Gastrocnemius medialis (tissue), 4 donors: Measurements from ENCODE around the gene TWIST2.

ENCODE experiments used
- CTCF ChIP-seq, 5 experiments: fragments of 450-650 bp in 3 of 5; fragments of 200-600 bp in 2 of 5; sonication (generic) in 2 of 5; IDR thresholded peaks in 4 of 5; conservative IDR thresholded peaks in 1 of 5; 1 replicate in 4 of 5; 2 replicates in 1 of 5; pipeline ENCODE4 v1.5.1; 2016 to 2019; ENCODE audit warnings: antibody characterized with exemption in 5 of 5, mild to moderate bottlenecking in 3 of 5, moderate library complexity in 3 of 5
- POLR2A ChIP-seq, 2 donors: fragments of 450-650 bp; IDR thresholded peaks; one replicate each; pipeline ENCODE4 v1.6.1; 2017; ENCODE audit warnings: antibody characterized with exemption in 2 of 2, mild to moderate bottlenecking in 2 of 2, moderate library complexity in 2 of 2

DNA sequence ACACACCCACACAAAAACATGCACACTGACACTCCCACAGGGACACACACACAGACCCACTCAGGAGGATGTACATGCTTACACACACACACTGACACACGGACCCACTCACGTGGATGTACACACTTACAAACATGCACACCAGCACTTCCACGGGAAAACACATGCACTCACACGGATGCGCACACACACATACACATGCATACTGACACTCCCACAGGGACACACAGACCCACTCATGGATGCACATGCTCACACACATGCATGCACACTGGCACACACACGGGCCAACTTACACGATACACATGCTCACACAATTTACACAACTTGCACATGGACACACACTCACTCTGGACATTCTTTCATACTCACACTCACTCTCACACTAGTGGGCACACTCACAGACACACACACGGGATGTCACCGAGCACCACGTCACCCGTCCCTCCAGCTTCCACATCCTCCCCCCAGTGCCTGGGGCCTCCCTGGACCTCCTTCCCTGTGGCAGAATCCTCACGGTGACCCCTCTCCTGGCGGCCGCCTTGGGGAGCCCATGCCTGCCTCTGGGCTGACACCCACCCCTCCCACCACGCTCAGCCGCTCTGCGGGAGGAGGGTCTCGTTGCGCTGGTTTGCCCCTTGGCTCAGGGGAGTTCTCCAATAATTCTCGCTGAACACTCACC, 58.5 kb downstream of the TWIST2 start:
- no peak for TF ChIP-seq CTCF (IDR thresholded peaks at IDR 0.05 in 4 of 5, conservative IDR thresholded peaks at IDR 0.05 in 1 of 5)
- TF ChIP-seq POLR2A (IDR thresholded peaks at IDR 0.05): no peak
